ENCODE data around the gene SLC25A48. TPM values are rescaled to one million over a fixed set of nuclear protein-coding genes. Genes with fewer than 3 reads are reported as not detected.

Gene SLC25A48
- total RNA-seq, 4 donors from 2014 or later = 0.34 to 2.0 (median 0.94) TPM; not detected in 1

GRCh38 chr5:135930029-135930948, 95.8 kb downstream of the SLC25A48 start:
- TF ChIP-seq CTCF (IDR thresholded peaks at IDR 0.05; ENCODE audit: low read depth) = no peak

- TF ChIP-seq CTCF (IDR thresholded peaks at IDR 0.05; ENCODE audit: low read depth) = no peak
Observed at GRCh38 chr5:135930949-135931295, 96.5 kb downstream of the SLC25A48 start.

- TF ChIP-seq CTCF (IDR thresholded peaks at IDR 0.05; ENCODE audit: low read depth) = no peak
Observed at GRCh38 chr5:135934939-135935338, 100.5 kb downstream of the SLC25A48 start.

- no peak for TF ChIP-seq CTCF (IDR thresholded peaks at IDR 0.05; ENCODE audit: low read depth)
Observed at GRCh38 chr5:135937245-135937911, 102.9 kb downstream of the SLC25A48 start.

Small RNAs within 50 kb of the gene (small RNA-seq; reads per million reads assigned to genes)
- not detected for gene MIR5692C1

Other genes starting within 250 kb of the SLC25A48 start
- not detected for gene IL9, start 61.2 kb downstream of the SLC25A48 start, total RNA-seq
- gene LECT2, start 120.3 kb downstream of the SLC25A48 start, total RNA-seq = not detected
- 100 to 1,000 TPM; 133 to 240 (median 164) TPM for gene TGFBI, start 194.3 kb downstream of the SLC25A48 start, total RNA-seq